HG03457 (cell line): Measurements from ENCODE around the gene GNAZ.
"Not testable (repeated sequence)": the region's sequence is repeated elsewhere in the genome, so short reads cannot be mapped to it uniquely, and the experiment has no call there.

Source experiments
- ATAC-seq: cut with Tn5 transposase; IDR thresholded peaks from one replicate; pipeline ENCODE4 v1.9.1; 2021; ENCODE audit warnings: moderate number of reproducible peaks; ENCODE audit not compliant: unreplicated experiment

GNAZ gene

GRCh38 chr22:23042179-23042578, 28.1 kb upstream of the GNAZ start:
- no peak for ATAC-seq

GRCh38 chr22:23044570-23044969, 25.7 kb upstream of the GNAZ start:
- ATAC-seq, result no peak

GRCh38 chr22:23045461-23045860, 24.9 kb upstream of the GNAZ start:
- no peak for ATAC-seq

GRCh38 chr22:23047265-23047664, 23.1 kb upstream of the GNAZ start:
- no peak for ATAC-seq

GRCh38 chr22:23047742-23048141, 22.6 kb upstream of the GNAZ start:
- no peak for ATAC-seq

GRCh38 chr22:23050546-23050945, 19.8 kb upstream of the GNAZ start:
- ATAC-seq, result not testable (repeated sequence)

GRCh38 chr22:23053051-23053707, 17.1 kb upstream of the GNAZ start:
- ATAC-seq, result no peak

- no peak for ATAC-seq
Measured at GRCh38 chr22:23053912-23054530, 16.3 kb upstream of the GNAZ start.

- no peak for ATAC-seq
Measured at GRCh38 chr22:23054531-23055257, 15.6 kb upstream of the GNAZ start.

GRCh38 chr22:23055449-23056179, 14.7 kb upstream of the GNAZ start:
- ATAC-seq, result no peak

- no peak for ATAC-seq
Measured at GRCh38 chr22:23057331-23057730, 13.0 kb upstream of the GNAZ start.

GRCh38 chr22:23058063-23058462, 12.3 kb upstream of the GNAZ start:
- no peak for ATAC-seq

GRCh38 chr22:23058481-23059283, 11.6 kb upstream of the GNAZ start:
- no peak for ATAC-seq

GRCh38 chr22:23059284-23059948, 10.9 kb upstream of the GNAZ start:
- no peak for ATAC-seq

GRCh38 chr22:23060612-23061400, 9.5 kb upstream of the GNAZ start:
- no peak for ATAC-seq

- no peak for ATAC-seq
Measured at GRCh38 chr22:23061471-23062280, 8.6 kb upstream of the GNAZ start.

- no peak for ATAC-seq
Measured at GRCh38 chr22:23062616-23063538, 7.4 kb upstream of the GNAZ start.
